GM12878 (cell line): Measurements from ENCODE around the gene CLEC4E. TPM values are rescaled to one million over a fixed set of nuclear protein-coding genes. Genes with fewer than 3 reads are reported as not detected.

Experiments
- polyA plus RNA-seq, 11 experiments: library from polyadenylated mRNA; depleted of rRNA in 4 of 11; unstranded in 6 of 11; stranded (reverse) in 5 of 11; fragments of >200 nt; fragmentation: Nextera tagmentation in 4 of 11; fragmentation: Illumina TruSeq in 1 of 11; extraction: Ambion mirVana in 4 of 11; extraction: Trizol in 1 of 11; gene quantifications; 1 replicate in 1 of 11; 2 replicates in 10 of 11; pipeline versions ENCODE4 v1.2.1 to v1.2.3, GENCODE V29; 2011 to 2016; ENCODE audit warnings: inconsistent platforms in 2 of 11, missing spikeins in 2 of 11, low read depth in 1 of 11
- small RNA-seq: library from RNA; depleted of rRNA; stranded (forward); fragments of <200 nt; gene quantifications from one replicate; pipeline ENCODE3, GENCODE V24; 2014
- total RNA-seq, 4 experiments: library from RNA; depleted of rRNA in 3 of 4; stranded (reverse); fragments of >200 nt in 3 of 4; fragmentation: Illumina TruSeq in 1 of 4; extraction: Trizol in 1 of 4; gene quantifications; 2 replicates each; pipeline versions ENCODE4 v1.2.1 to v1.2.3, GENCODE V29; 2013 to 2021

Gene CLEC4E
- total and polyA plus RNA-seq, 10 of the 15 experiments (the other 5 are each of a cell fraction or from before 2014, with no cell fraction given): not detected

Small RNA genes within 50 kb of the gene (small RNA-seq; reads per million reads assigned to genes)
- not detected for gene RNU6-275P

Other genes with a start within 250 kb of the CLEC4E start
- not detected in 2 replicates for gene CLEC6A, start 84.9 kb downstream of the CLEC4E start, total RNA-seq (2014; rRNA removed)
- not detected in 2 replicates for gene CLEC6A, start 84.9 kb downstream of the CLEC4E start, total RNA-seq (2014; rRNA removed; fragmentation: Illumina TruSeq; extraction: Trizol)
- not detected in 2 replicates for gene CLEC6A, start 84.9 kb downstream of the CLEC4E start, total RNA-seq (2021)
- not detected in 2 replicates for gene CLEC6A, start 84.9 kb downstream of the CLEC4E start, polyA plus RNA-seq (2011; rRNA removed)
- gene CLEC6A, start 84.9 kb downstream of the CLEC4E start, polyA plus RNA-seq (2014; fragmentation: Illumina TruSeq; extraction: Trizol): not detected in 2 replicates
- not detected for gene CLEC6A, start 84.9 kb downstream of the CLEC4E start, polyA plus RNA-seq (2014; fragmentation: Nextera tagmentation; extraction: Ambion mirVana)
- gene CLEC6A, start 84.9 kb downstream of the CLEC4E start, polyA plus RNA-seq (2014; rRNA removed): not detected in 2 replicates
- gene CLEC6A, start 84.9 kb downstream of the CLEC4E start, polyA plus RNA-seq (2016; fragmentation: Nextera tagmentation; extraction: Ambion mirVana): not detected
- not detected in 2 replicates for gene CLEC4D, start 27.4 kb downstream of the CLEC4E start, total RNA-seq (2014; rRNA removed)
- not detected in 2 replicates for gene CLEC4D, start 27.4 kb downstream of the CLEC4E start, total RNA-seq (2014; rRNA removed; fragmentation: Illumina TruSeq; extraction: Trizol)
- not detected in 2 replicates for gene CLEC4D, start 27.4 kb downstream of the CLEC4E start, total RNA-seq (2021)
- not detected in 2 replicates for gene CLEC4D, start 27.4 kb downstream of the CLEC4E start, polyA plus RNA-seq (2011; rRNA removed)
- not detected in 2 replicates for gene CLEC4D, start 27.4 kb downstream of the CLEC4E start, polyA plus RNA-seq (2014; fragmentation: Illumina TruSeq; extraction: Trizol)
- gene CLEC4D, start 27.4 kb downstream of the CLEC4E start, polyA plus RNA-seq (2014; fragmentation: Nextera tagmentation; extraction: Ambion mirVana): not detected
- gene CLEC4D, start 27.4 kb downstream of the CLEC4E start, polyA plus RNA-seq (2014; rRNA removed): not detected in 2 replicates
- gene CLEC4D, start 27.4 kb downstream of the CLEC4E start, polyA plus RNA-seq (2016; fragmentation: Nextera tagmentation; extraction: Ambion mirVana): not detected
- 16.1 and 17.1 TPM in 2 replicates for gene AICDA, start 72.0 kb upstream of the CLEC4E start, total RNA-seq (2014; rRNA removed)
- 13.2 and 14.2 TPM in 2 replicates for gene AICDA, start 72.0 kb upstream of the CLEC4E start, total RNA-seq (2014; rRNA removed; fragmentation: Illumina TruSeq; extraction: Trizol)
- 11.5 and 12.7 TPM in 2 replicates for gene AICDA, start 72.0 kb upstream of the CLEC4E start, total RNA-seq (2021)
- 20.5 and 22.4 TPM in 2 replicates for gene AICDA, start 72.0 kb upstream of the CLEC4E start, polyA plus RNA-seq (2011; rRNA removed)
- 12.5 and 17.0 TPM in 2 replicates for gene AICDA, start 72.0 kb upstream of the CLEC4E start, polyA plus RNA-seq (2014; fragmentation: Illumina TruSeq; extraction: Trizol)
- 1 to 10 TPM; 9.4 to 9.6 TPM for gene AICDA, start 72.0 kb upstream of the CLEC4E start, polyA plus RNA-seq (2014; fragmentation: Nextera tagmentation; extraction: Ambion mirVana)
- 18.1 and 23.0 TPM in 2 replicates for gene AICDA, start 72.0 kb upstream of the CLEC4E start, polyA plus RNA-seq (2014; rRNA removed)
- 10 to 100 TPM; 24.0 to 24.9 TPM for gene AICDA, start 72.0 kb upstream of the CLEC4E start, polyA plus RNA-seq (2016; fragmentation: Nextera tagmentation; extraction: Ambion mirVana)
- 0.06 TPM in 1 of 2 replicates, not detected in the other for gene MFAP5, start 121.9 kb upstream of the CLEC4E start, total RNA-seq (2014; rRNA removed)
- not detected in 2 replicates for gene MFAP5, start 121.9 kb upstream of the CLEC4E start, total RNA-seq (2014; rRNA removed; fragmentation: Illumina TruSeq; extraction: Trizol)
- gene MFAP5, start 121.9 kb upstream of the CLEC4E start, total RNA-seq (2021): not detected in 2 replicates
- 0.10 and 0.14 TPM in 2 replicates for gene MFAP5, start 121.9 kb upstream of the CLEC4E start, polyA plus RNA-seq (2011; rRNA removed)
- gene MFAP5, start 121.9 kb upstream of the CLEC4E start, polyA plus RNA-seq (2014; fragmentation: Illumina TruSeq; extraction: Trizol): not detected in 2 replicates
- not detected for gene MFAP5, start 121.9 kb upstream of the CLEC4E start, polyA plus RNA-seq (2014; fragmentation: Nextera tagmentation; extraction: Ambion mirVana)
- not detected in 2 replicates for gene MFAP5, start 121.9 kb upstream of the CLEC4E start, polyA plus RNA-seq (2014; rRNA removed)
- under 1 TPM in 1 of 2 experiments, not detected in 1; 0.12 TPM for gene MFAP5, start 121.9 kb upstream of the CLEC4E start, polyA plus RNA-seq (2016; fragmentation: Nextera tagmentation; extraction: Ambion mirVana)
- gene RIMKLB, start 157.1 kb upstream of the CLEC4E start, total RNA-seq (2014; rRNA removed): 0.28 and 2.3 TPM in 2 replicates
- gene RIMKLB, start 157.1 kb upstream of the CLEC4E start, total RNA-seq (2014; rRNA removed; fragmentation: Illumina TruSeq; extraction: Trizol): 0.40 and 0.64 TPM in 2 replicates
- 0.49 and 0.77 TPM in 2 replicates for gene RIMKLB, start 157.1 kb upstream of the CLEC4E start, total RNA-seq (2021)
- gene RIMKLB, start 157.1 kb upstream of the CLEC4E start, polyA plus RNA-seq (2011; rRNA removed): 0.53 and 0.61 TPM in 2 replicates
- gene RIMKLB, start 157.1 kb upstream of the CLEC4E start, polyA plus RNA-seq (2014; fragmentation: Illumina TruSeq; extraction: Trizol): 0.59 and 0.70 TPM in 2 replicates
- under 1 TPM; 0.15 to 0.21 TPM for gene RIMKLB, start 157.1 kb upstream of the CLEC4E start, polyA plus RNA-seq (2014; fragmentation: Nextera tagmentation; extraction: Ambion mirVana)
- 0.83 and 0.86 TPM in 2 replicates for gene RIMKLB, start 157.1 kb upstream of the CLEC4E start, polyA plus RNA-seq (2014; rRNA removed)
- gene RIMKLB, start 157.1 kb upstream of the CLEC4E start, polyA plus RNA-seq (2016; fragmentation: Nextera tagmentation; extraction: Ambion mirVana): under 1 TPM; 0.44 to 0.59 TPM